H1 (cell line): Measurements from ENCODE around the gene OR52M1. TPM values are rescaled to one million over a fixed set of nuclear protein-coding genes. Genes with fewer than 3 reads are reported as not detected.

Experiments used
- CTCF ChIA-PET: fragments of 300-600 bp; sonication (Branson Sonifier 250); formaldehyde crosslinking; loops from one replicate; lab custom pipeline; 2021; ENCODE audit not compliant: partially characterized antibody; lab: Charles Lee
- POLR2A ChIA-PET: fragments of 300-600 bp; sonication (Branson Sonifier 250); formaldehyde crosslinking; loops from one replicate; lab custom pipeline; 2021; ENCODE audit warnings: inconsistent platforms; ENCODE audit not compliant: partially characterized antibody; lab: Charles Lee
- DNase-seq, 2 experiments: peaks; one replicate each; pipeline versions ENCODE4 v3.0.0 to v3.0.0-alpha.2; 2010 to 2022; ENCODE audit warnings: low spot score in 2 of 2, low read depth in 1 of 2, mixed read lengths in 1 of 2
- FAIRE-seq: peaks from 2 replicates; lab custom pipeline; 2011; peaks lifted over from hg19 to GRCh38; lab: Jason Lieb, UNC
- H2AFZ ChIP-seq: 2 replicates; pipeline ENCODE4 v1.8.1; 2012; ENCODE audit warnings: low read length, inconsistent platforms
- H2AK5ac ChIP-seq: 2 replicates; pipeline ENCODE4 v1.6.1; 2013; ENCODE audit warnings: low read depth, low read length
- H2BK120ac ChIP-seq: replicated peaks from 2 replicates; pipeline ENCODE3; 2013; ENCODE audit warnings: low read depth, low read length, inconsistent platforms
- H2BK12ac ChIP-seq: 2 replicates; pipeline ENCODE4 v1.6.1; 2013; ENCODE audit warnings: low read depth, low read length
- H2BK15ac ChIP-seq: 2 replicates; pipeline ENCODE4 v1.6.1; 2013; ENCODE audit warnings: low read length
- H2BK20ac ChIP-seq: 2 replicates; pipeline ENCODE4 v1.6.1; 2013; ENCODE audit warnings: low read length
- H2BK5ac ChIP-seq: 2 replicates; pipeline ENCODE4 v1.6.1; 2013; ENCODE audit warnings: low read depth, low read length
- H3K14ac ChIP-seq: 2 replicates; pipeline ENCODE4 v1.6.1; 2013; ENCODE audit warnings: inconsistent platforms; ENCODE audit not compliant: insufficient read length
- H3K18ac ChIP-seq: 2 replicates; pipeline ENCODE4 v1.6.1; 2013; ENCODE audit warnings: low read length; ENCODE audit errors: extremely low read depth
- H3K23ac ChIP-seq: 2 replicates; pipeline ENCODE4 v1.6.1; 2013; ENCODE audit warnings: inconsistent platforms; ENCODE audit not compliant: insufficient read length
- H3K23me2 ChIP-seq: 2 replicates; pipeline ENCODE4 v1.6.1; 2013; ENCODE audit warnings: low read depth, low read length
- H3K27ac ChIP-seq: 2 replicates; pipeline ENCODE4 v1.6.1; 2011; ENCODE audit warnings: low read depth, low read length, inconsistent platforms
- H3K27me3 ChIP-seq, 4 experiments: replicated peaks in 1 of 4; 1 replicate in 1 of 4; 2 replicates in 3 of 4; pipeline versions ENCODE4 v1.6.1 to v1.8.1; 2011 to 2013; ENCODE audit warnings: low read length in 3 of 4, mild to moderate bottlenecking in 3 of 4, inconsistent platforms in 2 of 4, mixed read lengths in 2 of 4, moderate library complexity in 1 of 4; ENCODE audit not compliant: control insufficient read depth in 3 of 4, insufficient read depth in 3 of 4; ENCODE audit errors: extremely low read depth in 1 of 4
- H3K36me3 ChIP-seq, 4 experiments: 2 replicates each; pipeline versions ENCODE4 v1.6.1 to v1.8.1; 2011 to 2013; ENCODE audit warnings: mild to moderate bottlenecking in 4 of 4, low read length in 3 of 4, moderate library complexity in 2 of 4, control low read depth in 1 of 4, inconsistent platforms in 1 of 4; ENCODE audit not compliant: insufficient read depth in 4 of 4, control insufficient read depth in 2 of 4
- H3K4ac ChIP-seq: replicated peaks from 2 replicates; pipeline ENCODE3; 2013; ENCODE audit warnings: low read length, low read depth, mixed read lengths, inconsistent platforms; ENCODE audit not compliant: insufficient read length
- H3K4me1 ChIP-seq, 4 experiments: replicated peaks in 1 of 4; 1 replicate in 1 of 4; 2 replicates in 3 of 4; pipeline versions ENCODE4 v1.6.1 to v1.8.1; 2011 to 2013; ENCODE audit warnings: low read length in 3 of 4, inconsistent platforms in 2 of 4, mixed read lengths in 1 of 4; ENCODE audit not compliant: insufficient read depth in 4 of 4, control insufficient read depth in 3 of 4
- H3K4me2 ChIP-seq, 2 experiments: 2 replicates each; pipeline versions ENCODE4 v1.6.1 to v1.8.1; 2011 to 2013; ENCODE audit warnings: low read depth in 2 of 2, low read length in 2 of 2, control low read depth in 1 of 2, inconsistent platforms in 1 of 2, mild to moderate bottlenecking in 1 of 2; ENCODE audit not compliant: insufficient read depth in 1 of 2
- H3K4me3 ChIP-seq, 4 experiments: fragments of 200-600, 300-600 bp in 1 of 4; sonication (generic), shearing (Covaris generic), sonication (Bioruptor Twin) in 1 of 4; 2 replicates each; pipeline versions ENCODE4 v1.5.1 to v1.8.1; 2011 to 2016; ENCODE audit warnings: low read length in 4 of 4, low read depth in 3 of 4, control low read depth in 2 of 4, inconsistent platforms in 2 of 4, mild to moderate bottlenecking in 2 of 4, mixed read lengths in 1 of 4, moderate library complexity in 1 of 4; ENCODE audit not compliant: insufficient read depth in 2 of 4; ENCODE audit errors: extremely low read depth in 1 of 4
- H3K56ac ChIP-seq: replicated peaks from 2 replicates; pipeline ENCODE3; 2013; ENCODE audit warnings: low read depth, mild to moderate bottlenecking, mixed read lengths, low read length, inconsistent platforms; ENCODE audit not compliant: insufficient read length
- H3K79me1 ChIP-seq: 2 replicates; pipeline ENCODE4 v1.6.1; 2013; ENCODE audit warnings: low read depth, low read length, control low read depth
- H3K79me2 ChIP-seq, 2 experiments: 2 replicates each; pipeline versions ENCODE4 v1.6.1 to v1.8.1; 2012 to 2013; ENCODE audit warnings: low read length in 2 of 2, mild to moderate bottlenecking in 2 of 2, inconsistent platforms in 1 of 2; ENCODE audit not compliant: insufficient read depth in 2 of 2, control insufficient read depth in 1 of 2
- H3K9ac ChIP-seq, 4 experiments: replicated peaks in 1 of 4; 1 replicate in 1 of 4; 2 replicates in 3 of 4; pipeline versions ENCODE4 v1.6.1 to v1.8.1; 2011 to 2013; ENCODE audit warnings: low read depth in 3 of 4, low read length in 3 of 4, control low read depth in 2 of 4, mild to moderate bottlenecking in 2 of 4, moderate library complexity in 2 of 4, inconsistent platforms in 1 of 4; ENCODE audit errors: extremely low read depth in 1 of 4
- H3K9me3 ChIP-seq, 2 experiments: 2 replicates each; pipeline versions ENCODE4 v1.6.1 to v1.8.1; 2012 to 2013; ENCODE audit warnings: mild to moderate bottlenecking in 2 of 2, moderate library complexity in 2 of 2, control low read depth in 1 of 2, inconsistent platforms in 1 of 2, low read depth in 1 of 2, low read length in 1 of 2, mixed read lengths in 1 of 2; ENCODE audit not compliant: insufficient read depth in 2 of 2
- H4K20me1 ChIP-seq, 2 experiments: replicated peaks in 1 of 2; 2 replicates each; pipeline versions ENCODE3 to v1.8.1; 2011 to 2013; ENCODE audit warnings: inconsistent platforms in 2 of 2, low read length in 2 of 2, mild to moderate bottlenecking in 1 of 2; ENCODE audit not compliant: insufficient read depth in 2 of 2, control insufficient read depth in 1 of 2
- H4K5ac ChIP-seq: 2 replicates; pipeline ENCODE4 v1.6.1; 2013; ENCODE audit warnings: low read length, low read depth, mixed read lengths, inconsistent platforms; ENCODE audit not compliant: insufficient read length
- H4K8ac ChIP-seq: 2 replicates; pipeline ENCODE4 v1.8.0; 2013; ENCODE audit warnings: mild to moderate bottlenecking, moderate library complexity, low read length, inconsistent platforms; ENCODE audit not compliant: insufficient read depth; ENCODE audit errors: extremely low read depth
- H4K91ac ChIP-seq: replicated peaks from 2 replicates; pipeline ENCODE3; 2013; ENCODE audit warnings: low read length, mixed read lengths, inconsistent platforms; ENCODE audit not compliant: insufficient read length
- ATF2 ChIP-seq: IDR thresholded peaks from 2 replicates; pipeline ENCODE4 v1.6.1; 2012; ENCODE audit warnings: low read length, inconsistent platforms
- GTF2F1 ChIP-seq: IDR thresholded peaks from 2 replicates; pipeline ENCODE4 v1.6.1; 2012; ENCODE audit warnings: low read depth, low read length, improper control_type of control experiment, borderline replicate concordance
- KDM1A ChIP-seq: fragments of 200-600, 300-600 bp; sonication (generic); IDR thresholded peaks from 2 replicates; pipeline ENCODE4 v1.7.1; 2016; ENCODE audit warnings: mild to moderate bottlenecking, low read length, borderline replicate concordance
- RAD21 ChIP-seq, 2 experiments: IDR thresholded peaks in 1 of 2; conservative IDR thresholded peaks in 1 of 2; 2 replicates each; pipeline ENCODE4 v1.6.1; 2011; ENCODE audit warnings: low read depth in 2 of 2, low read length in 2 of 2, improper control_type of control experiment in 1 of 2, inconsistent platforms in 1 of 2, mild to moderate bottlenecking in 1 of 2, moderate library complexity in 1 of 2
- RFX5 ChIP-seq: IDR thresholded peaks from 2 replicates; pipeline ENCODE4 v1.6.1; 2011; ENCODE audit warnings: low read depth, low read length, improper control_type of control experiment, borderline replicate concordance
- YY1 ChIP-seq: IDR thresholded peaks from 2 replicates; pipeline ENCODE4 v1.6.1; 2011; ENCODE audit warnings: low read depth, mild to moderate bottlenecking, low read length
- ZNF274 ChIP-seq: IDR thresholded peaks from 2 replicates; pipeline ENCODE4 v1.7.0; 2012; ENCODE audit warnings: low read length, borderline replicate concordance; ENCODE audit errors: extremely low read depth
- WGBS, 2 experiments: shearing (Covaris generic) in 1 of 2; methylation state at CpG; one replicate each; pipeline versions ENCODE4 v1.1.6 to v1.1.7; 2013 to 2015; ENCODE audit warnings: low lambda C conversion rate in 2 of 2, mixed read lengths in 2 of 2, inconsistent platforms in 1 of 2, low coverage in 1 of 2, missing lambda C conversion rate in 1 of 2; ENCODE audit not compliant: insufficient replicate concordance in 2 of 2, insufficient coverage in 1 of 2, insufficient read length in 1 of 2; ENCODE audit errors: extremely low coverage in 1 of 2, missing lambda C conversion rate in 1 of 2; 5-methylcytosine and 5-hydroxymethylcytosine counted together
- polyA plus RNA-seq, 7 experiments: library from polyadenylated mRNA; depleted of rRNA in 3 of 7; stranded (reverse) in 5 of 7; unstranded in 2 of 7; fragments of >200 nt in 5 of 7; fragments of 200-250 nt in 2 of 7; gene quantifications; 1 replicate in 5 of 7; 2 replicates in 1 of 7; 4 replicates in 1 of 7; pipeline versions ENCODE4 v1.2.1 to v1.2.3, GENCODE V29; 2011 to 2013; ENCODE audit warnings: missing spikeins in 2 of 7, mixed read lengths in 2 of 7
- total RNA-seq: library from RNA; stranded (reverse); fragmentation: NEBNext Ultra II Directional; extraction: Animal tissue kit (Norgen Biotek cat#: 25700); gene quantifications from 2 replicates; pipeline ENCODE4 v1.2.1, GENCODE V29; 2021

OR52M1 gene
- total and polyA plus RNA-seq, 2 of the 8 experiments (the other 6 are each of a cell fraction or from before 2014, with no cell fraction given) = not detected

- no peak overlapping the region for H3K4ac ChIP-seq
- 84% methylated on average over 18 of the region's 18 CpGs; no CpG with 5 or more reads in 1 of the 2 experiments for WGBS, 2 experiments
- H4K5ac ChIP-seq = no peak overlapping the region
- H2BK12ac ChIP-seq = no peak overlapping the region
- no peak overlapping the region for H3K14ac ChIP-seq
- H3K27me3 ChIP-seq = no peaks in the 10 kb centered on the region
- H4K91ac ChIP-seq = no peak overlapping the region
- no peaks in the 10 kb centered on the region for H3K79me1 ChIP-seq
- H3K4me2 ChIP-seq = no peak overlapping the region
- no peak overlapping the region for H3K18ac ChIP-seq
- no peaks in the 10 kb centered on the region for H3K79me2 ChIP-seq
- no peak overlapping the region for H3K9ac ChIP-seq
- H2BK15ac ChIP-seq = no peak overlapping the region
- no peak overlapping the region for H3K4me3 ChIP-seq
- 0 out of 2 replicates have a peak overlapping the region, but pooled peaks have one; percentile 19 for H2AK5ac ChIP-seq
- H3K56ac ChIP-seq = no peak overlapping the region
- H3K23me2 ChIP-seq = no peaks in the 10 kb centered on the region
- H4K8ac ChIP-seq = no peak overlapping the region
- H2BK120ac ChIP-seq = no peak overlapping the region
- H3K4me1 ChIP-seq = peaks cover 0 to 4% (median 1%) of the 10 kb centered on the region in 4 experiments; a peak in 4 of 7 replicates
- no peaks in the 10 kb centered on the region for H3K36me3 ChIP-seq
- CTCF ChIA-PET = no interaction called here
- H3K23ac ChIP-seq = no peak overlapping the region
- POLR2A ChIA-PET = no interaction called here
- no peak overlapping the region for H2BK5ac ChIP-seq
- no peak overlapping the region for H2AFZ ChIP-seq
- H4K20me1 ChIP-seq = no peaks in the 10 kb centered on the region
- no peak overlapping the region for H3K27ac ChIP-seq
- DNase-seq (no peak), FAIRE-seq (no peak)
- H3K9me3 ChIP-seq = peaks cover 0 to 5% of the 10 kb centered on the region in 2 experiments; a peak in 1 of 4 replicates
- TF ChIP-seq GTF2F1 = no peak
- TF ChIP-seq YY1 = no peak
- no peak for TF ChIP-seq KDM1A
- TF ChIP-seq ZNF274 = no peak
- TF ChIP-seq RFX5 = no peak
- TF ChIP-seq ATF2 = no peak
- TF ChIP-seq RAD21 (IDR thresholded peaks at IDR 0.05 in 1 of 2, conservative IDR thresholded peaks at IDR 0.05 in 1 of 2; ENCODE audit: low read depth in 2 of 2, low read length in 2 of 2) = no peak
- no peak overlapping the region for H2BK20ac ChIP-seq
Measured at GRCh38 chr11:4569075-4569474, 24.1 kb downstream of the OR52M1 start.
